Hepatic stellate cell (primary cell): ENCODE data around the gene NKTR.

Experiments used
- DNase-seq: peaks from one replicate; pipeline ENCODE4 v3.0.0; 2011; ENCODE audit warnings: low spot score

Gene NKTR

GRCh38 chr3:42651248-42652091 is 51.0 kb downstream of the NKTR start:
- DNase-seq: peak; percentile 78

- no peak for DNase-seq
Observed at GRCh38 chr3:42652251-42652610, 51.7 kb downstream of the NKTR start.

- DNase-seq: peak; percentile 84
Observed at GRCh38 chr3:42652611-42653302, 52.3 kb downstream of the NKTR start.

GRCh38 chr3:42653303-42653559 is 52.7 kb downstream of the NKTR start:
- no peak for DNase-seq

- DNase-seq: peak; percentile 62
Observed at GRCh38 chr3:42653560-42654330, 53.3 kb downstream of the NKTR start, which contains the start of gene ZBTB47. Gene ZBTB47, plus strand, starts transcription at chr3:42653697. Its CDS starts 4,659 bp downstream, at chr3:42658356.

- DNase-seq: peak; percentile 76
Observed at GRCh38 chr3:42654331-42655201, 54.1 kb downstream of the NKTR start.

- no peak for DNase-seq
Observed at GRCh38 chr3:42655331-42655888, 54.9 kb downstream of the NKTR start.

- peak; percentile 68 for DNase-seq
Observed at GRCh38 chr3:42655980-42656679, 55.6 kb downstream of the NKTR start.

GRCh38 chr3:42656680-42657610 is 56.5 kb downstream of the NKTR start:
- DNase-seq: no peak

- DNase-seq: no peak
Observed at GRCh38 chr3:42657675-42658074, 57.2 kb downstream of the NKTR start.

GRCh38 chr3:42658091-42658770 is 57.7 kb downstream of the NKTR start:
- no peak for DNase-seq

GRCh38 chr3:42658771-42659390 is 58.4 kb downstream of the NKTR start:
- no peak for DNase-seq

- DNase-seq: no peak
Observed at GRCh38 chr3:42659451-42660130, 59.1 kb downstream of the NKTR start.

GRCh38 chr3:42660131-42660715 is 59.7 kb downstream of the NKTR start:
- DNase-seq: no peak

- no peak for DNase-seq
Observed at GRCh38 chr3:42660898-42661297, 60.4 kb downstream of the NKTR start.

- no peak for DNase-seq
Observed at GRCh38 chr3:42661593-42662022, 61.1 kb downstream of the NKTR start.

- DNase-seq: no peak
Observed at GRCh38 chr3:42662037-42662812, 61.7 kb downstream of the NKTR start.
